Measurements from ENCODE around the gene ARSH.
"Not testable (repeated sequence)": the region's sequence is repeated elsewhere in the genome, so short reads cannot be mapped to it uniquely, and the experiment has no call there.

ARSH gene

GRCh38 chrX:3006495-3006894 is at the start of gene ARSH:
ARSH (plus strand) TSS chrX:3006546; CDS start chrX:3006613, 67 bp downstream.
- no peak for DNase-seq

- no peak for DNase-seq
These were observed 48.1 kb upstream of the ARSH start for GRCh38 chrX:2958199-2958598.

GRCh38 chrX:2960861-2961515 is 45.4 kb upstream of the ARSH start:
- DNase-seq: no peak

- no peak for DNase-seq
These were observed 44.0 kb upstream of the ARSH start for GRCh38 chrX:2962381-2962780.

- not testable (repeated sequence) for DNase-seq
These were observed 42.9 kb upstream of the ARSH start for GRCh38 chrX:2963449-2963848.

- not testable (repeated sequence) for DNase-seq
These were observed 42.2 kb upstream of the ARSH start for GRCh38 chrX:2963992-2964794.

- no peak for DNase-seq
These were observed 40.4 kb upstream of the ARSH start for GRCh38 chrX:2965965-2966364.

GRCh38 chrX:2967012-2967411 is 39.3 kb upstream of the ARSH start:
- DNase-seq: no peak

GRCh38 chrX:2967584-2967983 is 38.8 kb upstream of the ARSH start:
- DNase-seq: no peak

GRCh38 chrX:2967998-2968909 is 38.1 kb upstream of the ARSH start:
- DNase-seq: no peak

GRCh38 chrX:2969021-2969420 is 37.3 kb upstream of the ARSH start:
- no peak for DNase-seq

GRCh38 chrX:2972391-2972790 is 34.0 kb upstream of the ARSH start:
- no peak for DNase-seq

GRCh38 chrX:2974961-2975360 is 31.4 kb upstream of the ARSH start:
- no peak for DNase-seq

GRCh38 chrX:2978639-2979038 is 27.7 kb upstream of the ARSH start:
- DNase-seq: not testable (repeated sequence)

- no peak for DNase-seq
These were observed 22.0 kb upstream of the ARSH start for GRCh38 chrX:2984342-2984741.

GRCh38 chrX:2989565-2989964 is 16.8 kb upstream of the ARSH start:
- no peak for DNase-seq

- no peak for DNase-seq
These were observed 4.2 kb downstream of the ARSH start for GRCh38 chrX:3010532-3010931.

- no peak for DNase-seq
These were observed 11.1 kb downstream of the ARSH start for GRCh38 chrX:3017492-3017891.

- DNase-seq: no peak
These were observed 17.8 kb downstream of the ARSH start for GRCh38 chrX:3024176-3024575.

- no peak for DNase-seq
These were observed 19.9 kb downstream of the ARSH start for GRCh38 chrX:3026074-3026815.

- no peak for DNase-seq
These were observed 22.8 kb downstream of the ARSH start for GRCh38 chrX:3029129-3029528.

GRCh38 chrX:3037218-3037617 is 30.9 kb downstream of the ARSH start:
- DNase-seq: no peak

- DNase-seq: no peak
These were observed 37.9 kb downstream of the ARSH start for GRCh38 chrX:3044196-3044595.
